C4-2B (cell line): ENCODE results near the gene ZNF513.
A peak's percentile ranks its signal among the peaks of the same experiment; 100 is the strongest.

Experiments used
- H3K27ac ChIP-seq: fragments of 450-650 bp; 2 replicates; pipeline ENCODE4 v1.5.1; 2017
- ZFX ChIP-seq: fragments of 450-650 bp; IDR thresholded peaks from 2 replicates; pipeline ENCODE4 v1.6.1; 2017
- TF ChIP-seq, protein P1 (sequence below): fragments of 450-650 bp; conservative IDR thresholded peaks from 2 replicates; pipeline ENCODE4 v1.5.1; 2017; ENCODE audit warnings: mild to moderate bottlenecking

ZNF513 gene

GRCh38 chr2:27375513-27376099 lies 4.9 kb downstream of the ZNF513 start:
- TF ChIP-seq, protein P1, sequence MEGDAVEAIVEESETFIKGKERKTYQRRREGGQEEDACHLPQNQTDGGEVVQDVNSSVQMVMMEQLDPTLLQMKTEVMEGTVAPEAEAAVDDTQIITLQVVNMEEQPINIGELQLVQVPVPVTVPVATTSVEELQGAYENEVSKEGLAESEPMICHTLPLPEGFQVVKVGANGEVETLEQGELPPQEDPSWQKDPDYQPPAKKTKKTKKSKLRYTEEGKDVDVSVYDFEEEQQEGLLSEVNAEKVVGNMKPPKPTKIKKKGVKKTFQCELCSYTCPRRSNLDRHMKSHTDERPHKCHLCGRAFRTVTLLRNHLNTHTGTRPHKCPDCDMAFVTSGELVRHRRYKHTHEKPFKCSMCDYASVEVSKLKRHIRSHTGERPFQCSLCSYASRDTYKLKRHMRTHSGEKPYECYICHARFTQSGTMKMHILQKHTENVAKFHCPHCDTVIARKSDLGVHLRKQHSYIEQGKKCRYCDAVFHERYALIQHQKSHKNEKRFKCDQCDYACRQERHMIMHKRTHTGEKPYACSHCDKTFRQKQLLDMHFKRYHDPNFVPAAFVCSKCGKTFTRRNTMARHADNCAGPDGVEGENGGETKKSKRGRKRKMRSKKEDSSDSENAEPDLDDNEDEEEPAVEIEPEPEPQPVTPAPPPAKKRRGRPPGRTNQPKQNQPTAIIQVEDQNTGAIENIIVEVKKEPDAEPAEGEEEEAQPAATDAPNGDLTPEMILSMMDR, result no peak
- no peak for TF ChIP-seq ZFX

GRCh38 chr2:27373567-27373966 lies 7.0 kb downstream of the ZNF513 start:
- no peak overlapping the region for H3K27ac ChIP-seq
- TF ChIP-seq ZFX, result no peak
- TF ChIP-seq, protein P1, result no peak

More at GRCh38 chr2:27375513-27376099, 4.9 kb downstream of the ZNF513 start:
- H3K27ac ChIP-seq, result no peak overlapping the region

GRCh38 chr2:27372937-27373336 lies 7.6 kb downstream of the ZNF513 start:
- TF ChIP-seq, protein P1, result no peak
- no peak for TF ChIP-seq ZFX
- H3K27ac ChIP-seq, result no peak overlapping the region

DNA sequence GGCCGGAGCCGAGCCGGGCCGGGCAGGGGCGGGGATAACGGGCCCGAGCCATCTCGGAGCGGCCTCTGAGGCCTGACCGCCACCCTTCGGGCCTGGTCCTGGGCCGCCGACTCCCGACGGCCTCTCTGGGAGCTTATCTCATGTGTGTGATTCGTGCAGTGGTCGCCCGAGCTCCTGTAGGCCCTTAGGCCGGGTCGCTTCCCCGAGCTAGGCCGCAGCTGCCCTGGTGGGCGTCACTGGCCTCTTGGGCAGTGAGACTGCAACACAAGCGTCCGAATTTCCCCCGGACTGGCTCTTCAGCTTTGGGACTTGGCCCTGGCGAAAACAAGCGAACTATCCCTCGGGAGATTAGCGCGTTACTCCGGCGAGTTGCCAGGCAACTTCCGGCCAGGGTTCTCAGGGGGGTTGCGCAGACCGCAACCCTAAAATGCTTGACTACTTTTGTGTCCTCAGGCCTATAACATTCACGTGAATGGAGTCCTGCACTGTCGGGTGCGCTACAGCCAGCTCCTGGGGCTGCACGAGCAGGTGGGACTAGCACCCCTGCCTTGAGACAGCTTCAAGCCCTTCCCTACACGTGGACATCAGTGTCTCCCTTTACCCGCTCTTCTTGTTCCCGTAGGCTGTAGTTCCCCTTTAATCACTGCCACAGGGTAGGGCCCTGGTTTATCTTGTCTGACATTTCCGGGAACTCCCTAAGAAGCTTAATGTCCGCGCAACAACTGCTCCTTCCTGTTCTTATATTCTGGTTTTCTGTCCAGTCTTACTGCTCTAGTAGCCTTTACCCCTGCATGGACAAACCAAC lies 9.5 kb downstream of the ZNF513 start:
- TF ChIP-seq, protein P1, result no peak
- TF ChIP-seq ZFX, result peak; percentile 98
- peak overlapping the region; percentile 95 for H3K27ac ChIP-seq

DNA sequence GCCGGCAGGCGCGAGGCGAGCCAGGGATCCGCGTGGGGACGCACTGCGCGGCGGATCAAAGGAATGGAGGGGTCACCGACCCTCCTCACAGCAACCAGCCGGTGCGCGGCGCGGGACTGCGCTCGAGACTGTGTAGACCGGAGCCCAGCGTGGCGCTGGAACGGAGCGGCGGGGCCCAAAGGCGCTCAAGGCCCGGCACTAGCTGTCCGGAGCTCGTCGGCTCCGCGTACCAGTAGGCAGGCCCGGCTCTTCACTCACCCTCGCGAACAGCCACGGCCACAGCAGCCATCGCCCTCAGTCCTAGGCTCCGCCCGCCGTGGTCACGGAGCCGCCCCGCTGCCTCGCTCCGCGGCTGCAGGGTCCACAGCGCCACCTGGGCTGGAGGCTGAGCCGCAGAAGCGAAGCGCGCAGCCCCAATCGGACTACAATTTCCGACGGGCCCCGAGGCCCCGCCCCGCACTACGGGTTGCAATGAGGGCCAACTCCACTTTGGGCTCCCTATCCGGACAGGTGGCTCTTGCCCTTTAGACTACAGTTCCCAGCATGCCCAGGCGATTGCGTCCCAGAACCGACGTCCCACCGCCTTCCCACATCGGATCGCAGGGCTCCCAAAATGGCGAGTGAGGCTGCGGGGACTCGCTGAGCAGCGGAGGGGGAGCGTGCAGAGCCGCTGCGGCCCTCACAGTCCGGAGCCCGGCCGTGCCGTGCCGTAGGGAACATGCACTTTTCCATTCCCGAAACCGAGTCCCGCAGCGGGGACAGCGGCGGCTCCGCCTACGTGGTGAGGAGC lies 10.3 kb downstream of the ZNF513 start, which contains the start of the genes EIF2B4 and SNX17:
EIF2B4 (minus strand) TSS at position 313 of the 790 bp plus-strand sequence; CDS start at position 289, 24 bp downstream.
SNX17 (plus strand) TSS at position 591 of the 790 bp plus-strand sequence; CDS start at position 719, 128 bp downstream.
- TF ChIP-seq ZFX, result no peak
- TF ChIP-seq, protein P1, result peak; percentile 90
- H3K27ac ChIP-seq, result peak within 1 kb of the TSS; percentile 95

GRCh38 chr2:27369471-27370025 lies 11.0 kb downstream of the ZNF513 start:
- TF ChIP-seq ZFX, result no peak
- TF ChIP-seq, protein P1, result no peak

More at GRCh38 chr2:27369471-27370025, 11.0 kb downstream of the ZNF513 start:
- peak overlapping the region; percentile 95 for H3K27ac ChIP-seq
